Measurements from ENCODE around the gene SLCO2A1.

The SLCO2A1 gene

GRCh38 chr3:133928903-133929607 lies 100.7 kb downstream of the SLCO2A1 start:
- no peak for DNase-seq

GRCh38 chr3:133928136-133928893 lies 101.4 kb downstream of the SLCO2A1 start:
- no peak for DNase-seq

- peak; percentile 61 for DNase-seq
Measured at GRCh38 chr3:133927540-133928066, 102.1 kb downstream of the SLCO2A1 start.

DNA sequence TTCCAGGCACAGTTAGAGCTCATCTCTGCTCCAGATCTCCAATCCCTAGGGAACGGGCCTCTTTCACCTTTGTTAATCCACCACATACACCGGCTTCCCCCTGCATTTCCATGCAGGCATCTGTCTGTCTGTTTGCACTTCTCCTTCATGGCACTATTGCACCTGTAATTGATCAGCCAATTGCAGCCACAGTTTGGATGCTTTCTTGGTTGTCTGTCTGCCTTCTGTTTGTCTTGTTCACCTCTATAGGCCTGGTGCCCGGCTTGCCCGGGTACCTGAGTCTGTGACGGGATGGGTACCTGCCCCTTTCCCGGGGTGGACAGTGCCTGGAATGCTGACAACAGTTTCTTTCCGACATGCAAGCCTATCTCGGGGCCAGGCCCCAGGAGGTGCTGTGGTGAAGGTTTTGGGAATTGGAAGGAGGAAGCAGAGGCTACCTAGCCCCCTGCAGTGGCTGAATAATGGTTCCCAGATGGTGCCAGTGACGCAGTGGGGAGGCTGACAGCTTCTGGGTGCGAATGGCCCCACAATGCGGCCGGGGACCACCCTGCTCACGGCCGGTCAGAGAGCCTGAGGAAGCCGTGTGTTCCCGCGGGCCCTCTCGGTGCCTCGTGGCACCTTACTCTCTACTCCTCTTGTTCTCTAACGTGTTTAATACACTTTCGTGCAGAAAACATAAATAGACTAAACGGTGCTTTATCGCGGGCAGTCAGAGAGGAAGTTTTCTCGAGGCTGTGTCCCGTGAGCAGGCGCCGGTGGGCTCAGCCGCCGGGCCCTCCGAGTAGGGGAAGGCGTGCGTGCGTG lies 102.8 kb downstream of the SLCO2A1 start:
- DNase-seq = no peak

DNA sequence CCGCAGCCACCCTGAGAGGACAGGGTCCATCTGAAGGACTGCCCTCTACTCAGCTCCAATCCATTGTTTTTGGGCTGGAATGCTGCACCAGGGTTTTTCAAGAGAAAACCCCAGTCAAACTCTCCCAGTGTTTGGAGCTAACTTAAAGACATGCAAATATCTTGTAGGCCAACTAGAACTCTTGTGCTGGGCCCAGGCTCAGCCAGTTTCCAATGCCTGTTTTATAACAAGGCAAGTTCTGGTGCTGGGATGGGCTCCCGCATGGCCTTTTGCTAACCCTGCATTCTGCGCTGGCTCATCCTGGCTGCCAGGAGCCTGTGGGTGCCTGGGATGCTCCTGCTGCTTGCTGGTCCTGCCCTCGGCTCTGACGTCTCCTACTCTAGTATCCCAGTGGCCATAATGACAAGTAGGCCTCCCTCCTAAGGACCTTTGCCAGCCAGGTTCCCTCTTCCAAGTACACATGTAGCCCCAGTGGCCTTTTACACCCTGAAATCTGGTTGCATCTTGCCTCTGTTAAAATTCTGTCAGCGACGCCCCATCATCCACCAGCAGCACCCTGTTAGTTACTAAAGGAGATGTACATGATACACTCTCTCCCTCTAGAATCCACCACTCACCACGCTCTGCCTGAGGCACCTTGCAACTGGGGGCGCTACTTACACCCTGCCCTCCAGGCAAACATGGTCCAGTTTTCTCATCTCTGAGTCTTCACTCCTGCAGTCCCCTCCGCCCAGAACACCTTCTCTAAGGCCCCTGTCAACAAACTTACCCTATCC lies 103.6 kb downstream of the SLCO2A1 start:
- no peak for DNase-seq

DNA sequence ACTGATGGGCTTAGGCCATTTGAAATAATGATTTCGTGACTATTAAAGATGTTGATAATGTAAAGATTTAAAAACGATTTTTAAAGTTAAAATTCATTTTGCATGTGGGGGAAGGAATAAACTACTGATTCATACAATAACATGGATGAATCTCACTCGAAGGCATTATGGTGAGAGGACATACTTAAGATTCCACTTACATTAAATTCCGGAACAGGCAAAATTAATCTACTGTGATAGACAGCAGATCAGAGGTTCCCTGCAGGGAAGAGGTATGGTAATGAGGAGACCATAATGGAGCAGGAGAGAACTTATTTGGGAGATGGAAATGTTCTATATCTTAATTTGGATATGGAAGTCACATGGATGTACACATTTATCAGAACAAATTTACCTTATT lies 105.7 kb downstream of the SLCO2A1 start:
- DNase-seq = no peak

- DNase-seq = no peak
Measured at GRCh38 chr3:133921592-133921991, 108.1 kb downstream of the SLCO2A1 start.

DNA sequence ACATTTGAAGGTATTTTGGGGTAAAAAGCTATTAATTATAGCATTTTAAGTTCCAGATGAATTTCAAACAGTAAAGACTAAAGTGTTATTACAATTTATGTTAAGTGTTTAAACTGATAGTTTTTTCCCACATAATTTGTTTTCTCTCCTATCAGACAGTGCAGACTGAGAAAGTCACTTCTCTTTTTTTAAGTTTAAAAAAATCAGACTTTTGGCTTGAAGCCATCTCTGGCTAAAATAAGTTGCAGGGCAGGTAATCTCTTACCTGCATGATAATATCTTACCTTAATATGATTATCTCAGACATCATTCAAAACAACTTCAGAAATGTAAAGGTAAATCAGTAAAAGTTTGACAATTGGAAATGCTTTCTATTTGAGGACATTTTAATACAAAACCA lies 112.6 kb downstream of the SLCO2A1 start:
- DNase-seq = no peak

GRCh38 chr3:133915685-133916658 lies 113.8 kb downstream of the SLCO2A1 start:
- DNase-seq = no peak

- no peak for DNase-seq
Measured at GRCh38 chr3:133914839-133915600, 114.7 kb downstream of the SLCO2A1 start.

- no peak for DNase-seq
Measured at GRCh38 chr3:133910422-133910821, 119.3 kb downstream of the SLCO2A1 start.

GRCh38 chr3:133905376-133905775 lies 124.3 kb downstream of the SLCO2A1 start:
- DNase-seq = no peak

DNA sequence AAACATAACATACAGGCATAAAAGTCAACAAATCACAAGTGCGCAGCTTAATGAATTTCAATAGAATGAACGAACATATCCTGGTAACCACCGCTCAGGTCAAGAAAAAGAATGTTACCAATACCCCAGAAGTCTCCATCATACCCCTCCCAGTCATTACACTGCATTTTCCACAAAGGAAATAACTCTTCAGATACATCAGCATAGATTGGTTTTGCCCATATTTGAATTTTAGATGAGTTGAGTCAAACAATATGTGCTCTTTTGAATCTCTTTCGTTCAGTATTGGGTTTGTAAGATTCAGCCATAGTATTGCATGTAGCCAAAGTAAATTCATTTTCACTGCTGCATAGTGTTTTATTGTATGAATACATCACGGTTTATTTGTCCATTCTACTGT lies 127.9 kb downstream of the SLCO2A1 start:
- DNase-seq = no peak

GRCh38 chr3:133901083-133901482 lies 128.6 kb downstream of the SLCO2A1 start:
- DNase-seq = no peak

GRCh38 chr3:133899311-133899710 lies 130.4 kb downstream of the SLCO2A1 start:
- no peak for DNase-seq

- DNase-seq = no peak
Measured at GRCh38 chr3:133897547-133897946, 132.2 kb downstream of the SLCO2A1 start.

DNA sequence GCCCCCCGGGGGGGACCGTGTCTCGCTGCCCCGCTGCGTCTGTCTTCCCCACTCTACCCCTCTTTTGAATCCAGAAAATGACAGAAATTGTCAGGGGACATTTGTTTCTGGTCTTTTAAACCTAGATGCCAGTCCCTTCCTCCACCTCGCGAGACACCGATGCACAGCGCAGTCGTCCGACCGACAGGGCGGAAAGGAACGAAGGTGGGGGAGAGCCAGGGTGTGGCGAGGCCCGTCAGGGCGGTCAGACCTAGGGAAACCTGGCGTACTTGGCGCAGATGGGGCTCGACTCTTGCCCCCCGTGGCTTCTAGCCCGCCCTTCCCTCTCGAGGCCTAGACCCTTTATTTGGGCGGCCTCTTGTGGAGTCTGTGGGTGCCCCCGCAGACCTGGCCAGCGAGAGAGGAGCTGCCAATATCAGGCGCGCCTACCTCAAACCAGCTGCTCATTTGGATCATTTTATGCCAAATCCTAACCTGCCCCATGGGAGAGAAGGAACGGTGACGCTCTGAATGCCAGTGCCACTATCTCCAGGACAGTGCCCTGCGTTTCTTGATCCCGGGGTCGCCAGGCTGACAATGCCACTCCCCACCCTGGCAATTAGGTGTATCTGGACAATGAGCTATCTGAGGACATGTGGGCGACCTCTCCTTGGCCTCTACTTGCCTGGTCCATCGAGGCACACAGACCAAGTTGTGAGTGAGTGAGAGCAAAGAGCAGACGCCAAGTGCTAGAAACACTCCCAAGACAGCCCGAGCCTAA lies 133.5 kb downstream of the SLCO2A1 start:
- no peak for DNase-seq

- DNase-seq = peak; percentile 21
Measured at GRCh38 chr3:133895208-133896001, 134.3 kb downstream of the SLCO2A1 start, which contains the start of gene RAB6B. Gene RAB6B (minus strand): TSS chr3:133895882. CDS start chr3:133895466, 416 bp downstream.
